Measurements from ENCODE around the gene TRAPPC12.
"Not testable (repeated sequence)": the region's sequence is repeated elsewhere in the genome, so short reads cannot be mapped to it uniquely, and the experiment has no call there.

Gene TRAPPC12

DNA sequence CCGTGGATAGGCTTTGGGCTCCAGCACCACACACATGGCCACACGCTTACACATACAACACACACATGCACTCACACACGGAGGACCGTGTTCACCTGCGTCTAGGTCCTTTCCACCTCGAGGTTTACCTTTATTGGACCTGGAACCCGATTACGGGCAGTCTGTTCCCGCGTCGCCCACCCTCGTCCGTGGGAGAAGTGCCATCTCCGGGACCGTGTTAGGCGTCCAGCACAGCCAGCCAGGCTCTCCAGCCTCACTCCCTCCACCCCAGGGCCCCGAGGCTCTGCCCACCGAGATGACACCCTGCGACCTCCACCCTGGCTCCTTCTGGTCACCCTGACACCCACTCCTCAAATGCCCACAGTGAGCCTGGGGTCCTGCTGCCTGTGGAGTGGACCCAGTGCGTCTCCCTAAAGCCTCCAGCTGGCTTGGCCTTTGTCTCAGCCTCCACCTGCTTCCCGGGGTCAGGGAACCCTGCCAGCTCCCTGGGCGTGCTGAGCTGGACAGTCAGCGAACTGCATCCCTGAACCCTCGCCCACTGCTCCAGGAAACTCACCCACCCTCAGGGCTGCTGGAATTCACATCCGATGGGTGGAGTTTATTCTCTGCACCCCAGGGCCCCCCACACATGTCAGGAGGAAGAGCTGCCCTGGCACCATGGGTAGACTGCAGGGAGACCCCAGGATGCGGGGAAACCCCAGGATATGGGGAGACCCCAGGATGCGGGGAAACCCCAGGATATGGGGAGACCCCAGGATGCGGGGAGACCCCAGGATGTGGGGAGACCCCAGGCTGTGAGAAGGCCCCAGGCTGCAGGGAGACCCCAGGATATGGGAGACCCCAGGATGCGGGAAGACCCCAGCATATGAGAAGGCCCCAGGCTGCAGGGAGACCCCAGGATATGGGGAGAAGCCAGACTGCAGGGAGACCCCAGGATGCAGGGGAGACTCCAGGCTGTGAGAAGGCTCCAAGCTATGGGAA lies 106.8 kb downstream of the TRAPPC12 start:
- DNase-seq (ENCODE audit: low read depth, low spot score), result no peak

DNA sequence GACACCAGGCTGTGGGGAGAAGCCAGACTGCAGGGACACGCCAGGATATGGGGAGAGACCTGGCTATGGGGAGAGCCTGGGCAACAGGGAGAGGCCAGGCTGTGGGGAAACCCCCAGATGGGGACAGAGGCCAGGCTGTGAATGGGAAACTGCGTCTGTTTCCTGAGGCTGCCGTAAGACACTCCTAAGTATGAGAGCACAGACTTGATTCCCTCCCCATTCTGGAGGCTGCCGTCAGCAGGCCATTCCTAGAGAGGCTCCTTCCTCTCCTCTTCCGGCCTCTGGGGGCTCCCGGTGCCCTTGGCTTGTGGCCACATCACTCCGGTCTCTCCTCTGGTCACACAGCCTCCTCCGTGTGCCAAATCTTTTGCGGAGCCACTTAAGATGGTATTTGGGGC lies 107.5 kb downstream of the TRAPPC12 start:
- no peak for DNase-seq (ENCODE audit: low read depth, low spot score)

DNA sequence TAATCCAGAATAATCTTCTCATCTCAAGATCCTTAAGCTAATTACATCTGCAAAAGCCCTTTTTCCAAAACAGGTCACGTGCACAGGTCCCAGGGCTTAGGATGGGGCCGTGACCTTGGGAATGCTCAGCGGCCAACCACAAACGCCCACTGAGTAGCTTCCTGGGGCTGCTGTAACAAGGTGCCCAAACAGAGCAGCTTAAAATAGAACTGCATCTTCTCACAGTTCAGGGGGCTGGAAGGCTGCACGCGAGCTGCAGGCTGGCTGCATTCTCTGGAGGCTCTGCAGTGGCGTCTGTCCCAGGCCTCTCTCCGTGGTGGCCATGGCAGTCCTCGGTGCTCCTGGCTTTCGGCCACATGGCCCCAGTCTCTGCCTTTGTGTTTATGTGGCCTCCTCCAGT lies 107.9 kb downstream of the TRAPPC12 start:
- no peak for DNase-seq (ENCODE audit: low read depth, low spot score)

DNA sequence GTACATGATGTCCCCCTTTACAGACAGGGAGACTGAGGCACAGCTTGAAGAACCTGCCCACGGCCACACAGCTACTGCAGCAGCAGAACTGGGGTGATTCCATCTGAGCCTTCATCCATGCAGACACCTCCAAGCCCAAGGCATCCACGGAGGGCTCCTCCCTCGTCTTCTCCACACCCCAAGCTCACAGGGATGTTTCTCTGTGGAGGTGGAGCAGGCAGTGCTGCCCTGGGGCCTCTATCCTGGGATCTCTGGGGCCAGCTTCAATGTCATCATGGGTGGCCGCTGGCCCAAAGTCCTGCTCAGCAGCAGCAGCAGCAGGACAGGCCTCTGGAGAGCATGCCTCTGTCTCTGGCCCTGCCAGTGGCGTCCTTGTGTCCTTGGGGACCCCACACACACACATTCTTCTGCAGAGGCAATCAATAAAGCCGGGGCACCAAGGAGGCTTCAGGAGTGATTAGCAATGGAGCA lies 108.6 kb downstream of the TRAPPC12 start:
- DNase-seq (ENCODE audit: low read depth, low spot score), result no peak

DNA sequence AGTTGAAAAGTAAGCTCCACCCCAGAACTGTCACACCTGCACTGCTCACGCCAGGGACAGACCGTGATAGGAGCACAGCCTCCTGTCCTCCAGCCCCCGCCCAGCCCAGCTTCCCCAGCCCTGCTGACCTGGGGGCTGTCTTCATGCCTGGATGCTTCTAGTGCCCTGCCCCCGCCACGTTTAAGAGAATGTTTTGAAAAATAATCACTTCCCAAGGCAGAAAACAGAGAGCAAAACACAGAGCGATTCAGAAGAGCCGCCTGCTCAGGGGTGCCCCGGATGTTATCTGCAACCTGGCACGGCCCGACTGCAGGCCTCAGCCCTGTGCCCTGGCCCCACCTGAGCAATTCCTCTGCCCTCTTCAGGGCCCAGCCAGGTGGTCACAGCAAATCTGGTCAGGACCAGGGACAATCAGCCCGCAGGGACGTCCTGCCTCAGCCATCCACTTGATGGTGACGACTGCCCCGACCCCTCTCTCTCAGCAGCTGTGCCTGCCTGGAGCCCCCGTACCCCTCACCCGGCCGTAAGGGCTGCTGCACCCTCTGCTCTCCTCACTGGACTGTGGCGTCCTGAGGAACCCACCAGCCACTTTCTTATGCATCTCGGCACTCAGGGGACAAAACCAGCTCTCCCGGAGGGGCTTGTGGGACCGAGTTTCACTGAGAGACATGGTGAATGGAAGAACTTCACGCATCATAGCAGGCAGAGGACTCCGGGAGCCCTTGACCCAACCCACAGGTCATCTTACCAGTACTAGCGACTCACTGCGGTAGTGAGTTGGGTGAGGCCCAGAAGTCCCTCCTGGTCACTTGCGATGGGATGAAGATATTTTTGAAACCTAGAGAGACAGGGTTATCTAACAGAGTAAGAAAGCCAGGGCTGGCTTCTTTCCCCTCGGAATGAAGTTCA lies 109.6 kb downstream of the TRAPPC12 start:
- DNase-seq (ENCODE audit: low read depth, low spot score), result no peak

DNA sequence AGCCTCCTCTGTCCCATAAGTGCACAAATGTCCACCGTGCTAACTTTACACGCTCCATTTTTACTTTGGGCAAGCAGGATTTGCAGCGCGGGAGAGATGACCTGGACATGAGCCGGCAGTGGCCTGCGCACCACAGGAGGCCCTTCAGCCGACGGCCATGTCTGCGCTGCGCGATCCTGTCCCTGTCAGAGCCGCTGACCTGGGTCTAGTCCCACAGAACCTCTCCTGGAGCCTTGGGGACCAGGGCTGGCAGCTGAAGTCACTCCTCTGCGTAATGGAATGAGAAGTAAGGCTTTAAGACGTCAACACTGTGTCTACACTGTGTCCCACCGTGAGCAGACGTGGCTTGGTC lies 110.2 kb downstream of the TRAPPC12 start:
- no peak for DNase-seq (ENCODE audit: low read depth, low spot score)

DNA sequence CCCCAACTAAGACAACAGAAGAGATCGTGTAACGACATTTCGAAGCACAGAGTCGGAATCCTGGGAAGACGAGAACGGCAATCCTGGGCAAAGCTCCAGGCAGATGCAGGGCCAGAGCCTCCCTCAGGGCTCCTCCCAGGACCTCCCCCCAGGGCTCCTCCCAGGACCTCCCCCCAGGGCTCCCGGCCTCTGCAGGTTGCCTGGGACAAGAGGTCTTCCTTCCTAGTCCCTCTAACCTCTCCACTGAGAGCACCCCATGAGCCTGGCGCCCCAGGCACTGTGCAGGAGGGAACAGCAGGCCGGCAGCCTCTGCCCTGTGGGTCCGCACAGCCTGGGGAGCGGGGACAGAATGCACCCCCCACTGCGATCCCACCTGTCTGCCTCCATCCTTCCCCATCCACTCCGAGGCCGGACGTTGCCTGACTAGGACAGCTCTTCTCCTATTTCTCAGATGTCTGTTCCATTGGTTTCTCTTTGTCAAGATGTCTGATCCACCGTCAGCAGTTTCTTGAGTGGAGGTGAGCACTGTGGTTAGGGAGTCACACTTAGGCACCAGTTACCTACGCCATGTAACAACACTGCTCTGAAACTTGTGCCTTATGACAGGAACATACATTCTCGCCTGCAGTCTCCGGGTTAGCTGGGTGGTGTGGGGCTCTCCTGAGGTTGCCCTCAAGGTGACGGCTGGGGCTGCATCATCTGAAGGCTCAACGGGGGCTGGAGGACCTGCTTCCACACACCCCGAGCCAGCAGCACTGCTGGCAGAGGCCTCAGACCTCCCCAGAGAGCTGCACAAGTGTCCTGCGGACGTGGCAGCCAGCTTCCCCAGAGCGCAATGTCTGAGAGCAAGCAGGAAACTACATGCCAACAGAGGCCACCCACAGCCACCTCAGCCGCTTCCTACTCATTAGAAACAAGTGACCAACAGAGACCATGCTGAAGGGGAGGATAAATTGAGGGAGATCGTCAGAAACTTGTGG lies 111.0 kb downstream of the TRAPPC12 start:
- no peak for DNase-seq (ENCODE audit: low read depth, low spot score)

DNA sequence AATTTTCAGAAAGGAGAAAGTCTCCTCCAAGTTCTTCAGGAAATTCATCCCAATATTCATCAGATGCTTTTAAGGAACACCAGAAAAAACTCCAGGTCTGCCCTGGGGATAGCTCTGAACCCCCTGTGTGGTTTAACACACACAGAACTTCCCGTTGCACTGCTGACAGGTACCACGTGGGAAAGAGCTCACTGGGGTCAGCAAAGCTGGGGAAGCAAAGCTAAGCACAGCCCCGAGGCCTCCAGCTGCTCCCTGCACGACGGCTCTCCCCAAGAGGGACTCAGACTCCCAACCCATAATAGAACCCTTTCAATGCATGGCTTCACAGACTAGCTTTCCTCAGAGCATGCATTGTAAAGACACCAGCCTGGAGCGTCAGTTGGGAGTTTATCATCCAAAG lies 111.8 kb downstream of the TRAPPC12 start:
- DNase-seq (ENCODE audit: low read depth, low spot score), result no peak

DNA sequence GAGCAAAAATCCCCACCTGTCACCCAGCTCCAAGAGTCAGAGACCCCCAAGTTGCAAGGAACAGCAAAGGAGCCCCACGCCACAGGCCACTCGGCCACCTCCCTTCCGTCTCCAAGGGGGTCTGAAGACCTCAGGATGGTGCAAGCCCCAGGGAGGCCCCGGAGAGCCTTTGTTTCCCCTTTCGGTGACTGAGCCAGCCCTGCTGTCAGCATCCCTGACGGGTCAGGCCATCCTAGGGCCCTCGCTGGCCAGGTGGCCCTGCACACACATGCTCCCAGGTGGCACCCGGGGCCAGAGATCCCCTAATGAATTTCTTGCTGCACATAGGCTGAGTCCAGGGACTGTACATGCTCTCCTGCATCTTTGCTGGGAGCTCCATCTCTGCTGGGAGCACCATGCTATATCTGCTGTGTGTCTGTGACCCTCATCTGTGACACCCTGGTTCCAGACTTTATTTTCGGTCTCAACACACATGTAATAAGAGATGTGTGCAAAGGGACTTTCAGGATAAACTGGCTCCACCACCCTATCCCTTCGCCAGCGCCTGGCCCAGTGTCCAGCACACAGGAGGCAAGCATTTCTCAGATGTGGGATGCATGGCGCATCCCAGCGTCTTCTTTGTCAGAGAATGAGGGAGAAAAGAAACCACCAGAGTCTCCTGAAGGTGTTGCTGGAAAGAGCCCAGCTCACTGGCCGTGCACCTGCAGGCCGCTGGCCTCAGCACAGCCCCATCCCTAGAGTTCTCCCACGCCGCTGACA lies 112.4 kb downstream of the TRAPPC12 start:
- DNase-seq (ENCODE audit: low read depth, low spot score), result no peak

DNA sequence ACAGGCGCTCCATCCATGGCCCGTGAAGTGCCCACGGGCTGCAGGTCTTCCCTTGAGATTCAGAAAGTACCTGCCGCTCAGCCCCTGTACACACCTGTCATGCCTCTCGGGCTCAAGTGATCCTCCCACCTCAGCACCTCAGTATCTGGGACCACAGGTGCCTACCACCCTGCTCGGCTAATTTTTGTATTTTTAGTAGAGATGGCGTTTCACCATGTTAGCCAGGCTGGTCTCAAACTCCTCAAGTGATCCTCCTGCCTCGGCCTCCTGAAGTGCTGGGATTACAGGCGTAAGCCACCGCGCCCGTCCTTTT lies 112.9 kb downstream of the TRAPPC12 start:
- not testable (repeated sequence) for DNase-seq (ENCODE audit: low read depth, low spot score)

DNA sequence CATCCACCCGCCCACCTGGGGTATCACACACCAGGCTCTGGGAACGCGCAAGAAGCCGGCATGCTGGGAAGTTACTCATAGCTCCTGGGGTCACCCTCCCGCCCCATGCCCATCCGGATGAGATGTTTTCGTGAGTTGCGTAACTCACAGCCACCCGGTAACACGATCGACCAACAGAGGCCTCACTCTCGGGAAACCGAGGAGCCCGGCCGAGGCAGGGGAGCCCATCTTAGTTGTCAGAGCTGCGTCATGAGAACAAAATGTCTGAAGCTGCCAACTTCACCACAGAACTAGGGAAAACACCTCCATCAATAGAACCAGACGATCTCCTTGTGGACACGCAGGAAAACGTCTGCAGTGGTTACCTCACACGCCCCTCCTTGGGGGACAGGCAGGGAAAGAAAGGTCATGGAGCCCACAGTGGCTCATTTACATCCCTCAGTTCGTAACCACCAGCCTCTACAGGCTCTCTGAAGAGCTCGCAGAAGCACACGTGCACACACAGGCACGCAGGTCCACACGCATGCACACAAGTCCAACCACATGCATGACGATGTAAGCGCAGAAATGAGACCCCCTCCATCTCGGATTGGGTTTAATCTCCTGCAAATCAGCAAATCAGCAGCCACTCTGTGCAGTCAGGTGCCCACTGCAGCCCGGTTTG lies 113.6 kb downstream of the TRAPPC12 start:
- DNase-seq (ENCODE audit: low read depth, low spot score), result no peak

DNA sequence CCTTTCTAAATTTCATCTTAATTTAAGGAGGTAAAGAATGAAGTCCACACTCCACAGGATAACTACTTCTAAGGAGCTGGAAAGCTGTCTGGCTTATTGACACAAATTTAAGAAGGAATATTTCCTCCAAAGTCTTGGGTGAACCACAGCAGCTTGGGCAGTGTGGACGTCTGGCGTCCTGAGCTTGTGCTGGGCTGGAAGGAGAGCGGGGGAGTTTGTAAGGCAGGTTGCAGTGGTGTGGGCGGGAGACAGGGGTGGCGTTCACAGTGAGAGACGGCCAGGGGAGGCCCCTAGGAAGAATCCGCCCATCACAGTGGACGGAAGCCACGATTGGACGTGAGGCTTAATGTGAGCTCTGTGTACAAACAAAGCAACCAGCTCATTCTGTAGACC lies 114.1 kb downstream of the TRAPPC12 start:
- DNase-seq (ENCODE audit: low read depth, low spot score), result no peak

DNA sequence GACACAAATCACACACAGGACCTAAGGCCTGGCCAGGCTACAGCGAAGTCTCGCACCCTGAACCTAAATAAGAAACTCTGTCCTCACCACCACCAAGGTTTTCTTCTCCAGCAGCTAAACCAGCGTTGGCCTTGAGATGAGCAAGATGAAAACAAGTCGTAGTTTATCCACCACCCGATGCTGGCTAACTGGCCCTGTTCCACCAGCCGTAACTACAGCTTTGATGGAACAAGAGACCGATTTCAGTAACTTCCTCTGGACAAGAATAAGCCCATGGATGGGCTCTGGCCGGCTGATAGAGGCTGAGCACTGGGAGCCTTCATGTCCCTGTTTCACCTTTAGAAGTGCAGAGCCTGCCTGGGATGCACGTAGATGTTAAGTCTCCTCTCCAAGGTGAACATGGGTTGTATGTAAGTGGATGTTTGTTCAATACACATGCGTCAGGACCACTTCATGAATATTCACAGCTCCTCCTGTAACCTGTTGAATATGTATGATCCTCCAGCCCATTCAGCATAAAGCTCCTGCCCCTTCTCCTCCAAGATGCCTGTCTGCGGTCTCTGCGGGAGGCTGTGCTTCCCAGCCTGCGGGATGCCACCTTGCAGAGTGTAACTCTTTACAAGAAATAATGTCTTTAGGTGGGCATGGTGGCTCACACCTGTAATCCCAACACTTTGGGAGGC lies 115.6 kb downstream of the TRAPPC12 start:
- no peak for DNase-seq (ENCODE audit: low read depth, low spot score)

DNA sequence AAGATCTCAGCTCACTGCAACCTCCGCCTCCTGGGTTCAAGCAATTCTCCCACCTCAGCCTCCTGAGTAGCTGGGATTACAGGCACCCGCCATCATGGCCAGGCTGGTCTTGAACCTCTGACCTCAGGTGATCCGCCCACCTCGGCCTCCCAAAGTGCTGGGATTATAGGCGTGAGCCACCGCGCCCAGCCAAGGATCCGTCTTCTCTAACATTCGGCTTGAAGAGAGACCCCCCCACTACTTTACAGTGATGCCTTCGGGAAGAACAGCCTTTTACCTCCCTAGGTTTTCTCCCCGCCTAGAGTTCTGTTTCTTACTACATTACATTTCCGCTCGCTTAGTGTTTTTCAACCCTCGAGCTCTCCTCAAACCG lies 117.2 kb downstream of the TRAPPC12 start:
- not testable (repeated sequence) for DNase-seq (ENCODE audit: low read depth, low spot score)

DNA sequence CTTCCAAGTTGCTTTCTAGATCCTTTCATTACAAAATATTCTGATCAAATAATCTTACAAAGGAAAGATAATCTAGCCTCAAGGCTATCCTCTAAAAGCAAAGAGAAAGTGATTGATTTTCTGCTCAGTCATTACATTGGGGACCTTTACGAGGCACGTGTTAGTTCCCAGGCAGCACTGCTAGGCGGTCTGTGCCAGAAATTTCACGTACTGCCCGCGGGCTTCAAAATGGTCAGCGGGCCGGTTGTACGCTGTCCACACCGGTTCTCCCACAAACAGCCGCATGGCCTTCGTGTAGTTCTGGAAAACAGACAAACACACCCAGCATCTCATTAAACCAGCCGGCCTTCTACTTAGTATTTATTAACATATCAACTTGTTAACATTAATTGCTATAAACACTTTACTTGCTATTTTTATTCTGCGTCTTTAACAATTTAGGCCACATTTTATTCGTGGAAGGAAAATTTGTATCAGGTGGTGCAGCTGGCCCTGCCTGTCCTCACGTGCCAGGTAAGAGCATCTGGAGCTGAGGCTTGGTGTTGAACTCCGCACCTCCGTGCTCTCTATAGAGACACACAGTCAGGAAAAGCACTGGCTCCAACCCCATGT lies 119.4 kb downstream of the TRAPPC12 start:
- DNase-seq (ENCODE audit: low read depth, low spot score), result no peak

DNA sequence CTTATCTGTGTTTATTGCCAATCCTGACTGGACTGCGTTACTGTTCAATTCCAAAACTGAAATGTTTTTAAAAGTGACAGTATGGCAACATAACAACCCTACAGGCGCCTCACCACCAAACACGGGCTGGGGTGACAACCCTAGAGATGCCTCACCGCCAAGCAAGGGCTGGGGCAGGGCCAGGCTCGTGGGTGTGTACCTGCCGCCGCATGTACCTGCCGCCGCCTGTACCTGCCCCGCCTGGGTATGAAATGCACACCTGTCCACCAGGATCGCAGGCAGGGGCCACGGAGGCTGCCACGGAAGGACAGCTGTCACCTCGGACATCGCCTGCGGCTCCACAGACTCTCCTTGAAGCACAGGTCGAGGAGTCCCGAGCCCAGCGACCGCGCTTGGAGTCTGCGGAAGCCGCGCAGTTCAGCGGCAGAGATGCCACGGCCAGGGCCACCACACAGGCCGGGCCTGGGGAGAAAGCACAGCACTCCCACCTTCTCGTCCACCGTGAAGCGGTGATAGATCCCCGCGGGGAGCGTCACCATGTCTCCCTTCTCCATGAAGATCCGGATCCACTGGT lies 120.9 kb downstream of the TRAPPC12 start:
- DNase-seq (ENCODE audit: low read depth, low spot score), result no peak

DNA sequence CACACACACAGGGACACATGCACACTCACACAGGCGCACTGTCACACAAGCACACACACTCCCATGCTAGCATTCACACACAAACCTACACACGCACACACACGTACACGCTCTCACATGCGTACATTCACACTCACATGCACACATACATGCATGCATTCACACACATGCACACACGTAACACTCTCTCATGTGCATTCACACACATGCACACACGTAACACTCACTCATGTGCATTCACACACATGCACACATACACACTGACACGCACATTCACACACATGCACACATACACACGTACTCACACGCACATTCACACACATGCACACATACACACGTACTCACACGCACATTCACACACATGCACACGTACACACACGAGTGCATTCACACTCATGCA lies 123.6 kb downstream of the TRAPPC12 start:
- no peak for DNase-seq (ENCODE audit: low read depth, low spot score)

DNA sequence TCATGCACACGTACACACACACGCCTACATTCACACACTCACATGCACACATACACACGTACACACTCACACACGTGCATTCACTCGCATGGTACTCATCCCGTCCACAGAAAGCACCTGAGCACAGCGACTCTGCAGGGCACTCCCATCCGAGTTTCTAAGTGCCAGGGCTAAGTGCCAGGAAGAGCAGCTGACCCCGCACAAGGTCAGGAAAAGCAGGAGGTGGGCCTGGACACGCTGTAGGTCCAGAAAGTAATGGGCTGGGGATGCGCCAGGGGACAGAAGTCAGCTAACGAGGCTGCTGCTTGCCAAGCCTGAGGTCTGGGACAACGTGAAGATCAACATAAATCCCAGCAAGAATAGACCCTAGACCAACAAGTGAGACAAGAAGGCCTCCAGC lies 124.0 kb downstream of the TRAPPC12 start:
- no peak for DNase-seq (ENCODE audit: low read depth, low spot score)

DNA sequence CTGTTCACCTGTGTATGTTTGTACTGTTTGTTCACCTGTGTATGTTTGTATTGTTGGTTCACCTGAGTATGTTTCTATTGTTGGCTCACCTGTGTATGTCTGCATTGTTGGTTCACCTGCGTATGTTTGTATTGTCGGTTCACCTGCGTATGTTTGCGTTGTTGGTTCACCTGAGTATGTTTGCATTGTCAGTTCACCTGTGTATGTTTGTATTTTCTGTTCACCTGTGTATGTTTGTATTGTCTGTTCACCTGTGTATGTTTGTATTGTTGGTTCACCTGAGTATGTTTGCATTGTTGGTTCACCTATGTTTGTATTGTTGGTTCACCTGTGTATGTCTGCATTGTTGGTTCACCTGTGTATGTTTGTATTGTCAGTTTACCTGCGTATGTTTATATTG lies 125.2 kb downstream of the TRAPPC12 start:
- no peak for DNase-seq (ENCODE audit: low read depth, low spot score)

Measured in iPS DF 19.7 (cell line).